NOMO-1 treated with DMSO at 0.1 percent for 48 hours (cell line): ENCODE results near the gene SLC41A1.

Experiments used
- DNase-seq: peaks from one replicate; lab custom pipeline; 2025; ENCODE audit not compliant: unreplicated experiment; lab: John Stamatoyannopoulos, UW

Gene SLC41A1

DNA sequence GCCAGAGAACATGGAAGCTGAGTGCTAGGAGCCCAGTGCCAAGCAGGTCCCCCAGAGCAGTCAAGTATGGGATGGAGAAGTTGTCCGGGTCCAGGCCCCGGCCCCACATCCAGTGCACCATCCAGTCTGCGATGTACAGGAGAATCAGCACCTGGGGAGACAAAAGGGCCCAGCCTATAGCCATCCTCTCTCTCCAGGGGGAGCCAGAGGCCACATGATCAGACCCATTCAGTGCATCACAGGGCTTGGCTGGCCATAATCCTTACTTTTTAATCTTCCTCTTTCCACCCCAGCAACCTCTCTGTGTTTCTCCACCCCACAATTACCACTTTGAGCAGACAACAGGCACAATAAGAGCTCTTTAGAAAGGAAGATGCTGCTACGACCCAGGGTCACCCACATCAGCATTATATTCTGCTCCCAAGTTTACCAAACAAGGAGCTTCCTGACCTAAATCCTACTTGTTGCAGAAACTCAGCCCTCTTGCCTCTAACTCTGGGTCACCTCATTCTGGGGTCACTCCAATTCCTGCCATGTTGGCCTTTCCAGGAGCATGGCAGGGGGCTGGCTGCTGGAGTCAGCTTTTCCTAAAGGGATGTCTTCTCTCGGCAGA, 21.3 kb downstream of the SLC41A1 start:
- DNase-seq, result peak; percentile 69

GRCh38 chr1:205787287-205787916, 25.6 kb downstream of the SLC41A1 start:
- DNase-seq, result no peak

GRCh38 chr1:205786601-205787000, 26.4 kb downstream of the SLC41A1 start:
- no peak for DNase-seq

GRCh38 chr1:205785446-205785845, 27.6 kb downstream of the SLC41A1 start:
- DNase-seq, result no peak

DNA sequence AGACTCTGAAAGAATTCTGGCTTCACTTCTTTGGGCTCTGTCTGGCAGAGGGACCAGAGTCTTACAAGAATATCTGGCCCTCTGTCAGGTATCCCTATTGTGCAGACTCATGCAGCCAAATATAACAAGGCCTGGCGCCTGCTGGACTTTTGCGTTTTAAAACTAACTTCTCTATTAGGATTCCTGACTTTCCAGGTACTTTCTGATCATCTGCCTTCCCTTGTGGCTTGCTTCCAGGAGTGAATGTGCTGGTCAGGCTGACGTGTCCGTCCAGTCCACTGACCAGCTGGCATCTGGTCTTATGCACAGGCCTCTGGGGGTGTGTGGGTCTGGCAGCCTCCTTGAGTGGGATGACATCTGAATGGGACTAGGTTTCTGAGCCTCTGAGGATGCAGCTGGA, 29.1 kb downstream of the SLC41A1 start:
- DNase-seq, result no peak

DNA sequence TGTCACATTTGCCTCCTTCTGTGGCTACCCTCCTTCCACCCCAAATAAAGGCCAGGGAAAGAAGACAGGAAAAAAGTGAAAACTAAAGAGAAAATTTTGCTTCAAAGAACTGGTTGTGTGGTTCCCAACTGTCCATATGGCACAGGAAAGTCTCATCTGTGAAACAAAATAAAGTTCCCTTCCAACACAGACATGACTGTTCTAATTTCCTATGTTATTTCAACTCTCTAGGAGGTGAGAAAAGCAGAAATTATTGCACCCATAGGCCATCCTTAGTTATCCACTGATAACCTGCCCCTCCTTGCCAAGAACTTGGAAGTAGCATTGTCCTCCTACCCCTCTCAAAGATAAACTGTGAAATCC, 29.6 kb downstream of the SLC41A1 start:
- DNase-seq, result no peak

DNA sequence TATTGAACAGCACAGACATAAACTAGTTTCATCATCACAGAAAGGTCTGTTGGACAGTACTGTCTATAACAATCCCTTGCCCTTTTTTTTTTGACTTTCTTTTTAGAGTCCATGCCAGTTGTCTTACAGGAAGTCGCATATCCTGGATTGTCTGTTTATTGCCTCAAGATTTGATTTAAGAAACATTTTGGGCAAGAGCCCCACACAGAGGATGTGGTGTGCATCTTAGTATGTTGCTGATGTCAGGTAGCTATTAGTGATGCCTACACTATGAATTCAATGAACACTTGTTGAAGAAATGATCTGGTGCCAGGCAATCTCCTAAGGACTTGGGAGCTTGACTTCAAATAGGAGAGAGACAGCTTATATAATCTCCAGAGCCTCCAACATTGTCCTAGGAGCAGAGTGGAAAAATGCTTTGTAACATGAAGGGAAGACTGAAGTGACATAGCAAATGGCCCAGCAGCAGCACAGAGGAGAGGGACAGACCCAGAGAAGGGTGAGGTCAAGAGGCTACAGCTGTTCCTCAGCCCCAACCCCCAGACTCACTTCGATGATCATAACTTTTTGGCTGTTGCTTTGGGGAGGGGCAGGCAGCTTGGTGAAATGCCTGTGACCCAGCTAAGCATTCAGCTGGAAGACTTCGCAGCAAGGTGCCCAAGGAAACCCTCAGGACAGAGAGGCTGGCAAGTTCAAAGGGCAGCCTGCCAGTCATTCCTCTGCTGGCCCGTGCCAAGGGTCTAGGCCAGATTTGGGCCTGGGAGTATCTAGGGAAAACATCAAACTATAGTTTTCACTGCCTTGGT, 30.2 kb downstream of the SLC41A1 start:
- peak; percentile 40 for DNase-seq

DNA sequence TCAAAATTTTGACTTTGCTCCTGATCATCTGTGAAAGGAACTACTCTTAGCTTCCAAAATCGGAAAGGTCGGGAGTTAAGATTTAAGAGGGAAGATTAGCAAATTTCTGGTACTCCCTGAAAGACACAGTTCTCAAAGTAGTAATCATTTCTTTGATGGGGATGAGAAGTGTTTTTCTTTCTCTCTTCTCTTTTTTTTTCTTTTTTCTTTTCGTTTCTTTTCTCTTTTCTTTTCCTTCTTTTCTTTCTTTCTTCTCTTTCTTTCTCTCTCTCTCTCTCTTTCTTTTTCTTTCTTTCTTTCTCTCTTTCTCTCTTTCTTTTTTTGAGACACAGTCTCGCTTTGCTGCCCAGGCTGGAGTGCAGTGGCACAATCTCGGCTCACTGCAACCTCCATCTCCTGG, 32.7 kb downstream of the SLC41A1 start:
- no peak for DNase-seq

- DNase-seq, result peak; percentile 85
Measured at GRCh38 chr1:205777994-205778393, 35.0 kb downstream of the SLC41A1 start.

GRCh38 chr1:205775717-205776056, 37.3 kb downstream of the SLC41A1 start:
- DNase-seq, result no peak

GRCh38 chr1:205775015-205775716, 37.8 kb downstream of the SLC41A1 start, which contains the start of gene RAB29:
Gene RAB29, minus strand, starts transcription at chr1:205775482. Its CDS starts 526 bp downstream, at chr1:205774956.
- DNase-seq, result peak; percentile 83

GRCh38 chr1:205774198-205775014, 38.6 kb downstream of the SLC41A1 start:
- DNase-seq, result peak; percentile 21

DNA sequence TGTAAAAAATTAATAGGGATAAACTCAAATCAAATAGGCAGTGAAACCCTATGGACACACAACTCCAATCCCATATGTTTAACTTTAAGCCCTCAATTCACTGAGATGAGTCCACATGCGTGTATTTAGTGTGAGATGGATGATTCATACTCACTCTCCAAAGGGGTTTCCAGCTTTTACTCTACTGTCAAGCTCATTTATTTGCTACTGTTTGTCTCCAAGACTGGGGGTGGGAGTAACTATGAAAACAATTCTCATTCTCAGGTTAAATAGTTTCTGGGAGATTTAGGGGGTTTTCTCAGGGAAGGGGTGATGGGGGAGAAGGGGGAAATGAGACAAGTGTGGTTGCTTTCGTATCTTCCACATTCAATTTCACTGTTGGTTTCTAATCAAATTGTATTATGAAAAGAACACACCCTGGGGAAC, 40.4 kb downstream of the SLC41A1 start:
- DNase-seq, result no peak

DNA sequence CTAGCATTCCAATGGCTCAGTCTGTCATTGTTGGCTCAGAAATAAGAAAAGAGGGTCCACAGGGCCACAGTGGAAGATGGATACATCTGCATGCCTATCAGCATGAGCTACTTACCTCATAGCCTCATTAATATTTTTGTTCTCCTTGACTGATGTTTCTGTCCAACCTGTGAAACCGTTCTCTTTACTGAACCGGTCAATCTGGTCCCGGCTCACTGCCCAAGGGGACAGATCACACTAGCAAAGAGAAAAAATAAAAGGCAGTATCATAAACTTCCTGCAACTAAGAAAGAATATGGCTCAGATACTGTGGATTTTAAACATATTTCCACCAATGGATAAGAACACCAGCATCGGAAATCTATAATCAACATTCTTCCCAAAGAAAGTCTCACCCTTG, 42.4 kb downstream of the SLC41A1 start:
- no peak for DNase-seq

- no peak for DNase-seq
Measured at GRCh38 chr1:205769641-205770365, 43.2 kb downstream of the SLC41A1 start.

- DNase-seq, result no peak
Measured at GRCh38 chr1:205767248-205767647, 45.8 kb downstream of the SLC41A1 start.

- no peak for DNase-seq
Measured at GRCh38 chr1:205766570-205766969, 46.4 kb downstream of the SLC41A1 start.

- DNase-seq, result no peak
Measured at GRCh38 chr1:205766038-205766437, 47.0 kb downstream of the SLC41A1 start.

DNA sequence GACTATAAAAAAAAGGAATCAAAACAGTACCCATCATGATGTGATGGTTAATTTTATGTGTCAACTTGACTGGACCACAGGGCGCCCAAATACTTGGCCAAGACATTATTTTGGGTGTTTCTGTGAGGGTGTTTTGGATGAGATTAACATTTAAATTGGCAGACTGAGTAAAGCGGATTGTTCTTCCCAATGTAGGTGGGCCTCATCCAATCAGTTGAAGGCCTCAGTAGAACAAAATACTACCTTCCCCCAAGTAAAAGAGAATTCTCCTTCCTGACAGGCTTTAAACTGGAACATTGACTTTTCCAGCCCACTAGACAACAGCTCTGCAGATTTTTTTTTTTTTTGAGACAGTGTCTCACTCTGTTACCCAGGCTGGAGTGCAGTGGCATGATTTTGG, 48.4 kb downstream of the SLC41A1 start:
- no peak for DNase-seq

DNA sequence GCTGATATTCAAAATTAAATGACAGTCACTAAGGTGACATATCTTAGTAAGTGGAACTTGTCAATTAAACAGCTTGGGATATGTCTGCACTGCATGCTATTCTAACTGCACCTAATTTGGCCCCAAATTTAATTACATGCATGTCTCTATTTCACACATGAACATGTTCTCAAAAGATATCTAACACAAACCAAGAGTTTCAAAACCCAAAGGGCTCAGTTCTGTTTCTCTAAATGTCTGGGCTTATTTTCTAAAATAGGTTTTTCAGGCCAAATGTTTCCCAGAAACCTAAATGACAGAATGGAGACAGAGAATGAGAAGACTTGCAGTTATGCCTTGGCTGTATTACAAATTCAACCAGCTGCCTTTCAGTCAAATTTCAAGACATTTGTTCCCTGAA, 49.0 kb downstream of the SLC41A1 start:
- no peak for DNase-seq
